HEK293 (cell line): Measurements from ENCODE around the gene KATNAL1.

Source experiments
- PRDM1 ChIP-seq: fragments of 450-650 bp; formaldehyde crosslinking; IDR thresholded peaks from 2 replicates; pipeline ENCODE4; 2016; ENCODE audit warnings: missing biosample characterization, missing genetic modification characterization
- SCRT1 ChIP-seq: fragments of 450-650 bp; formaldehyde crosslinking; IDR thresholded peaks from 2 replicates; pipeline ENCODE4 v1.5.1; 2016; ENCODE audit warnings: missing biosample characterization, missing genetic modification characterization, borderline replicate concordance
- SP3 ChIP-seq: fragments of 450-650 bp; formaldehyde crosslinking; IDR thresholded peaks from 2 replicates; pipeline ENCODE4 v1.5.1; 2016; ENCODE audit warnings: missing biosample characterization, missing genetic modification characterization
- TCF7L2 ChIP-seq: IDR thresholded peaks from 2 replicates; pipeline ENCODE4 v1.6.1; 2011; ENCODE audit warnings: low read depth, mild to moderate bottlenecking, inconsistent platforms, low read length, moderate library complexity, borderline replicate concordance
- YY1 ChIP-seq: fragments of 450-650 bp; formaldehyde crosslinking; IDR thresholded peaks from 2 replicates; pipeline ENCODE4 v1.5.1; 2018; ENCODE audit warnings: missing biosample characterization, missing genetic modification characterization
- ZNF114 ChIP-seq: fragments of 450-650 bp; formaldehyde crosslinking; IDR thresholded peaks from 2 replicates; pipeline ENCODE4 v1.5.0; 2017; ENCODE audit warnings: missing biosample characterization, missing genetic modification characterization
- ZNF274 ChIP-seq, 2 experiments: fragments of 200-500 bp in 1 of 2; fragments of 450-650 bp in 1 of 2; sonication (Bioruptor generic) in 1 of 2; formaldehyde crosslinking in 1 of 2; IDR thresholded peaks; 2 replicates each; pipeline versions ENCODE4 v1.5.1 to v1.6.1; 2014 to 2016; ENCODE audit warnings: borderline replicate concordance in 1 of 2, inconsistent platforms in 1 of 2, low read length in 1 of 2, missing biosample characterization in 1 of 2, missing genetic modification characterization in 1 of 2
- ZNF354C ChIP-seq: fragments of 450-650 bp; formaldehyde crosslinking; IDR thresholded peaks from 2 replicates; pipeline ENCODE4 v1.5.1; 2016; ENCODE audit warnings: missing biosample characterization, missing genetic modification characterization, low read depth, borderline replicate concordance
- ZNF629 ChIP-seq: fragments of 450-650 bp; formaldehyde crosslinking; IDR thresholded peaks from 2 replicates; pipeline ENCODE4 v1.5.1; 2017; ENCODE audit warnings: missing biosample characterization, missing genetic modification characterization
- TF ChIP-seq, protein P1 (sequence below): fragments of 450-650 bp; formaldehyde crosslinking; IDR thresholded peaks from 2 replicates; pipeline ENCODE4 v1.5.1; 2016; ENCODE audit warnings: missing biosample characterization, missing genetic modification characterization
- TF ChIP-seq, protein P2 (sequence below): fragments of 450-650 bp; formaldehyde crosslinking; IDR thresholded peaks from 2 replicates; pipeline ENCODE4 v1.5.1; 2016; ENCODE audit warnings: missing biosample characterization, missing genetic modification characterization

DNA sequence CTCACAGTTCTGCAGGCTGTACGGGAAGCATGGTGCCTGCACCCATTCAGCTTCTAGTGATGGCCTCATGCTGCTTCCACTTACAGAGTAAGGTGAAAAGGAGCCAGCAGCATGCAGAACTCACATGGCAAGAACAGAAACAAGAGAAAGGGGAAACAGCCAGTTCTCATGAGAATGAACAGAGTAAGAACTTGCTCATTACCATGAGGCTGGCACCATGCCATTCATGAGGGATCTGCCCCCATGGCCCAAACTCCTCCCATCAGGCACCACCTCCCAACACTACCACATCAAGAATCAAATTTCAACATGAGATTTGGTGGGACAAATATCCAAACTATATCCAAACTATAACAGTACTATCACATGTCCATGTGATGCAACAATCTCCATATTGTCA, 72.1 kb downstream of the KATNAL1 start:
- TF ChIP-seq, protein P1, sequence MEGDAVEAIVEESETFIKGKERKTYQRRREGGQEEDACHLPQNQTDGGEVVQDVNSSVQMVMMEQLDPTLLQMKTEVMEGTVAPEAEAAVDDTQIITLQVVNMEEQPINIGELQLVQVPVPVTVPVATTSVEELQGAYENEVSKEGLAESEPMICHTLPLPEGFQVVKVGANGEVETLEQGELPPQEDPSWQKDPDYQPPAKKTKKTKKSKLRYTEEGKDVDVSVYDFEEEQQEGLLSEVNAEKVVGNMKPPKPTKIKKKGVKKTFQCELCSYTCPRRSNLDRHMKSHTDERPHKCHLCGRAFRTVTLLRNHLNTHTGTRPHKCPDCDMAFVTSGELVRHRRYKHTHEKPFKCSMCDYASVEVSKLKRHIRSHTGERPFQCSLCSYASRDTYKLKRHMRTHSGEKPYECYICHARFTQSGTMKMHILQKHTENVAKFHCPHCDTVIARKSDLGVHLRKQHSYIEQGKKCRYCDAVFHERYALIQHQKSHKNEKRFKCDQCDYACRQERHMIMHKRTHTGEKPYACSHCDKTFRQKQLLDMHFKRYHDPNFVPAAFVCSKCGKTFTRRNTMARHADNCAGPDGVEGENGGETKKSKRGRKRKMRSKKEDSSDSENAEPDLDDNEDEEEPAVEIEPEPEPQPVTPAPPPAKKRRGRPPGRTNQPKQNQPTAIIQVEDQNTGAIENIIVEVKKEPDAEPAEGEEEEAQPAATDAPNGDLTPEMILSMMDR (tag by site-specific recombination): no peak
- TF ChIP-seq ZNF629 (tag by site-specific recombination): no peak
- no peak for TF ChIP-seq SCRT1 (tag by site-specific recombination)
- TF ChIP-seq ZNF114 (tag by site-specific recombination): no peak
- no peak for TF ChIP-seq SP3 (tag by site-specific recombination)
- no peak for TF ChIP-seq TCF7L2
- TF ChIP-seq ZNF354C (tag by site-specific recombination): no peak
- no peak for TF ChIP-seq YY1 (tag by site-specific recombination)
- TF ChIP-seq ZNF274 (IDR thresholded peaks at IDR 0.05; ENCODE audit: low read length): no peak
- TF ChIP-seq ZNF274 (tag by site-specific recombination; IDR thresholded peaks at IDR 0.05; ENCODE audit: borderline replicate concordance): no peak
- TF ChIP-seq, protein P2, sequence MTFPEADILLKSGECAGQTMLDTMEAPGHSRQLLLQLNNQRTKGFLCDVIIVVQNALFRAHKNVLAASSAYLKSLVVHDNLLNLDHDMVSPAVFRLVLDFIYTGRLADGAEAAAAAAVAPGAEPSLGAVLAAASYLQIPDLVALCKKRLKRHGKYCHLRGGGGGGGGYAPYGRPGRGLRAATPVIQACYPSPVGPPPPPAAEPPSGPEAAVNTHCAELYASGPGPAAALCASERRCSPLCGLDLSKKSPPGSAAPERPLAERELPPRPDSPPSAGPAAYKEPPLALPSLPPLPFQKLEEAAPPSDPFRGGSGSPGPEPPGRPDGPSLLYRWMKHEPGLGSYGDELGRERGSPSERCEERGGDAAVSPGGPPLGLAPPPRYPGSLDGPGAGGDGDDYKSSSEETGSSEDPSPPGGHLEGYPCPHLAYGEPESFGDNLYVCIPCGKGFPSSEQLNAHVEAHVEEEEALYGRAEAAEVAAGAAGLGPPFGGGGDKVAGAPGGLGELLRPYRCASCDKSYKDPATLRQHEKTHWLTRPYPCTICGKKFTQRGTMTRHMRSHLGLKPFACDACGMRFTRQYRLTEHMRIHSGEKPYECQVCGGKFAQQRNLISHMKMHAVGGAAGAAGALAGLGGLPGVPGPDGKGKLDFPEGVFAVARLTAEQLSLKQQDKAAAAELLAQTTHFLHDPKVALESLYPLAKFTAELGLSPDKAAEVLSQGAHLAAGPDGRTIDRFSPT: no peak
- no peak for TF ChIP-seq PRDM1 (tag by site-specific recombination)
